COLO829 (cell line): ENCODE data around the gene WIF1.

Source experiments
- DNase-seq: peaks from one replicate; pipeline ENCODE4 v3.0.0; 2012; ENCODE audit warnings: low spot score

Gene WIF1

GRCh38 chr12:65022960-65023359 lies 98.1 kb downstream of the WIF1 start:
- DNase-seq = no peak

GRCh38 chr12:65022421-65022820 lies 98.7 kb downstream of the WIF1 start:
- no peak for DNase-seq

GRCh38 chr12:65019696-65020234 lies 101.3 kb downstream of the WIF1 start:
- DNase-seq = no peak

- no peak for DNase-seq
Measured at GRCh38 chr12:65016881-65017650, 104.0 kb downstream of the WIF1 start.

- no peak for DNase-seq
Measured at GRCh38 chr12:65015850-65016249, 105.3 kb downstream of the WIF1 start.

- DNase-seq = no peak
Measured at GRCh38 chr12:65014504-65015271, 106.4 kb downstream of the WIF1 start.

- DNase-seq = no peak
Measured at GRCh38 chr12:65010437-65010836, 110.7 kb downstream of the WIF1 start.

GRCh38 chr12:65005716-65006115 lies 115.4 kb downstream of the WIF1 start:
- no peak for DNase-seq

- no peak for DNase-seq
Measured at GRCh38 chr12:65004270-65004669, 116.8 kb downstream of the WIF1 start.
